Measurements from ENCODE around the gene SSTR5.

Gene SSTR5

GRCh38 chr16:1102921-1103635 is 30.5 kb downstream of the SSTR5 start:
- peak; percentile 31 to 34 for DNase-seq (ENCODE audit: low read depth in 2 of 2, low spot score in 1 of 2)

DNA sequence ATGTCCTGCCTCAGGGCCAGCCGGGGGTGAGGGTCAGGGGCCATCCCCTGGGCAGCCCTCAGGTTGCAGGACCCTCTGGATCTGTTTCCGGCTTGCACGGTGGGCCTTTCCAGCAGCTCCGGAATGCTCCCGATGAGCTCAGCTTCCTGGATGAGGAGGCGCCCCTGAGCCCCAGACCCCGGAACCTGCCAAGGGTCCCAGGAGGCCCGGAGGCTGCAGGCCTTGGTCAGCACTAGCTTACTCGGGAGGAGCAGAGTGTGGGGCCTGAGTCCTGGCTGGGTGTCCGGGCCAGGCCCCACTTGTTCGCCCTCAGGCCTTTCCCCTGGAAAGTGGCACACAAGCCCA is 31.1 kb downstream of the SSTR5 start:
- DNase-seq (ENCODE audit: low read depth in 2 of 2, low spot score in 1 of 2), result no peak

DNA sequence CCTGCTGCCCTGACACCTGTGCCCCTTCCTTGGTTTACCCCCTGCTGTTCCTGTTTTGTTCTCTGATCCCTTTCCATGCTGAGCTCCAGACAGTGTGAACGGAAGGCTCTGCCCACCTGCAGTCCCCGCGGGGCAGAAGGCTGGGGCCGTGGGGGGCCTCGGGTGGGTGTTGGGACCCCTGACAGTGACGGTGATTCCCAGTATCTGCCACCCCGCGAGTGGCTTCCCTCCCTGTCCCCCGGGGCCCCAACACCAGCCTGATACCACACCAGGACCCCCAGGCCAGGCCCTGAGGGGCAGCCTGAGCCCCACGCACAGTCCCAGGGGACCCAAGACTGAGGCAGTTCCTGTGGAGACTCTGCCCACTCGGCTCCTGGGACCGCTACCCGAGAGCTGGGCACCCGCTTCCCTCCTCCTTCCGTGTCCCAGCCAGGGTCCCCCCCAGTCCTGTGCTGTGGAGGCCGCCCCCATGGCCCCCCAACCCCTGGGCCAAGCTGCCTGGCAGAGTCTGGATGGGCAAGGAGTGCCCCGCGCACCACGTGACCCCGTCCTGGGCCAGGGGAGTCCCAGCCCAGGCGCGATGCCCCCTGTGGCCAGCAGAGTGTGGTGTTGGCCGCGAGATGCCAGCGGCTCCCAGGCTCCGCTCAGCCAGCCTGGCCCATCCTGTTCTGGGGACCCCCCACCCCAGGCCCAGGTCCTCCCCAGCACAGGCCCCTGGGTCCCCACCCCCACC is 33.5 kb downstream of the SSTR5 start:
- peak in 1 of 2 donors; percentile 8 for DNase-seq (ENCODE audit: low read depth in 2 of 2, low spot score in 1 of 2)

DNA sequence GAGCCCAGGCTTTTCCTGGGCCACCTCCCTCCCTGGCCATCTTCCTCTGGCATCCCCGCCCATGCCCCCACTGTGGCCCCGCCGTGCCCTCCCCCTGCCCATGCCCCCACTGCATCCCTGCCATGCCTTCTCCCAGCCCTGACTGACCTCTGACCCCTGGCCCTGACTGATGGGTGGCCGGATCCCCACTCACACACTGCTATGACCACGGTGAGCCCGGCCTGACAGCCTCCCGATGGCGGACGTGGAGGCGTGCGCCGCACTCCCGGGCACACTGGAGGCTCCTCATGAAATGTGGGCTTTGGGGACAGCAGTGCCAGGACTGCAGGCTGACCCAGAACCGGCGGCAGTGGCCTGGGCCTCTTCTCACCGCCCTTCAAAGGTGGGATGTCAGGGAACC is 34.1 kb downstream of the SSTR5 start:
- DNase-seq (ENCODE audit: low read depth in 2 of 2, low spot score in 1 of 2), result no peak

DNA sequence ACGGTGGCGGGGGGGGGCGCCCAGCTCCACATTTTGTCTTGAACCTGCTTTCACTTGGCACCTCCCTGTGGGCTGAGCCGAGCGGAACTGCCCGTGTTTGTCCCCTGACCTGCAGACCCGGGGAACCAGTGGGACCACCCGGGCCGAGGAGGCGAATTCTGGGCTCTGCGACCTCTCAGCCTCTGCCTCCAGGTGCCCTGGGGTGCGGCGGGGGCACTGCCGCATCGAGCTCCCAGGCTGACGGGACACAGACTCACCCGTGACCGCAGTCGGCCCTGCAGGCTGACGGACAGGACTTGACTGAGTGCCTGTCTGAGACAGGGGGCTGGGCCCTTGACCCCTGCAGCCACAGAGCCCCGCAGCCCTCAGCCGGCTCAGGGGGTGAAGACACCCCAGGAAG is 34.6 kb downstream of the SSTR5 start:
- DNase-seq (ENCODE audit: low read depth in 2 of 2, low spot score in 1 of 2), result no peak

DNA sequence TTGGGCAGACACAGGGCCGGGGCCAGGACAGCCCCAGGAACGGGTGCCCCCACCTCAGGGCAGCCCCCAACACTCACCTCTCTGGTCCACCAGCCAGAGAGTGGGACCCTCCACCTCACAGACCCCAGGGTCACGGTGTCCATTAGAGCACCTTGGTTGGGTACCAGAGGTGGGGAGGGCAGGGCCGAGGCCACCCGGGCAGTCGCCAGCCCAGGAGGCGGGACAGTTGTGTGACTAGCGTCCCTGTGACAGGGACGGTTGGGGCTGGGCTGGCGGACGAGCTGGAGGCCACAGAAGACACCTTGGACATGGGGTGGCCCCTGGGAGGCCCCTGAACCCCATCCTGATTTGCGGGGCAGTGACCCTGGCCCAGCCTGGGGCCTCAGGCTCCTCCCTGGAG is 35.2 kb downstream of the SSTR5 start:
- no peak for DNase-seq (ENCODE audit: low read depth in 2 of 2, low spot score in 1 of 2)

DNA sequence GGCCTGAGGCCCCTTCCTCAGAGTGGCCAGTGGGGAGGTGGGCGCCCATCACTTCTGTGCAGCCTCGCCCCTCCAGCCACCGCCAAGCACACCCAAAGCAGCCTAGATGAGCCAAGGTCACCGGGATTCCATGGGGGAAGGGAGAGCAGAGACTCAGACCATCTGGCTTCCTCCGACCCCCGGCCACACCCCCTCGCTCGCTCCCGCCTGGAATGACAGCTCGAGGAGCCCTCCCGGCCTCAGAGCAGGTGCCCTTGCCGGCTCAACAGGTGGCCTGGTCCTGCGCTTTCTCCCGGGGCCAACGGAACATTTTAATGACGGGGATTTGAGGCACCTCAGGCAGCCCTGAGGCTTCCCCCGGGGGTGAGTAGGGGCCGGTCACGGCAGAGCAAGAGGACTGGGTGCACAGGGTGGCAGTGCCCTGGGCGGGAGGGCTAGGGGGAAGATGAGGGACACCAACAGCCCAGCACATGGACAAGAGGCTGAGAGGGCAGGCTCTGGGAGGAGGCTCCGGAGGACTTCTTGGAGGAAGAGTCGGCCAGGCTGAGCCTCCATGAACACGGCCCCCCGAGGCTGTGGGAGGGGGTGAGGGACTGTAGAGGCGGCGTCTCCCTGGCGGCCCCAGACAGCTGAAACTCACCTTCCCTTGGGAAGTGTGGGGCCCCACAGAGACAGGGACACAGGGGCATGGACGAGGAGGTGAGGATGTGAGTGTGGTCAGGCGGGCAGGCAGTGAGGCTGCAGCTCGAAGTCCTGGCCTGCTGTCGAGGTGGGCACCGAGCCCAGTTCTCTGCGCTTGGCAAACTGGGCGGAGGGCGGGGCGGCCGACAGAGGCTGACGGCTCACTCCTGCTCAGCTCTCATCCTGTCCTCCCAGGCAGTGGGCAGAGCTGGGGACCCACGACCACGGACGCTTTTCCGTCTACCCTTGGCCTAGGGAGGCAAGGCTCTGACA is 36.0 kb downstream of the SSTR5 start:
- DNase-seq (ENCODE audit: low read depth in 2 of 2, low spot score in 1 of 2), result no peak

- no peak for DNase-seq (ENCODE audit: low read depth in 2 of 2, low spot score in 1 of 2)
Observed at GRCh38 chr16:1109648-1110047, 37.1 kb downstream of the SSTR5 start.

DNA sequence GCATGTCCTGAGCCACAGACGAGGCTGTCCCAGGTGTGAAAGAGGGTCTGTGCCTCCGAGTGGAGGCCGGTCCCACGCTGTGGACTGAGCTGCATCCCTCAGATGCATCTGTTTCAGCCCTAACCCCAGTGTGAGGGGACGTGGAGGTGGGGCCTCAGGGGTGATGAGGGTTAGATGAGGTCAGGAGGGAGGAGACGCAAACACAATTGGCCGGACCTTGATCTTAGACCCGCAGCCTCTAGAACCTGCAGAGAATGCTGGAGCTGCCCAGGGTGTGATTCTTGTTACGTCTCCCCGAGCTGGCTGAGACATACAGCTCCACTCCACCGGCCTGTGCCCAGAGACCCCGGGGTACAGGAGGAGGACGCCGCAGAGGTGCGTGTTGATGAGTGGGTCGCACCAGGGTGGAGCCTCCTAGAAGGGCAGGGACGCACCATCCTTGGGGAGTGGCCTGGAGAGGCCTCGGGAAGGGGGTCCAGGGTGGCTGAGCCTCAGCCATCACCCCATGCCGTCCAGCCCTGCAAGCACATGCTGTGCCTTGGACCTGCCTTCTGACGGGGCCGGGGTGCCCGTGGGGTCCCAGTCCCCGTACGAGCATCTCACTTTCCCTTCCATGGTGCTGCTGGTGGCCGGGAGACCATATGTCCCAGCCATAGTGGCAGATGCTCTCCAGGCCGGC is 40.1 kb downstream of the SSTR5 start:
- no peak for DNase-seq (ENCODE audit: low read depth in 2 of 2, low spot score in 1 of 2)

DNA sequence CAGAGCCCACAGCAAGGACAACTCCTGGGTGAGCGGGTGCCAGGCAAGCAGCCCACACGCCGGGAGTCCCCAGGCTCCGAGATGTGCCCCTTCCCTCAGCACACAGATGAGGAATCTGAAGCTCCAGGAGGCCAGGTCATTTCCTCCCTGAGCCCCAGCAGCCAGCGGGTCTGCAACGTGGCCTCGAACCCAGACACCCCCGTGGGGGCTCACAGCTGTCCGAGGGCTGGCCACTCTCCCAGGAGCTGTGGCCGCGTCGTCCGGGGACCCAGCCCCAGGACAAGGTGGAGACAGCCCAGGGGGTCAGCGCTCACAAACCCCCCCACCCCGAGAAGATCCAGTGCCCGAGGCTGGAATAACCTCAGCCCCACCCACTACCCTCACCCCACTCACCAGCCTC is 40.9 kb downstream of the SSTR5 start:
- DNase-seq (ENCODE audit: low read depth in 2 of 2, low spot score in 1 of 2), result no peak

- DNase-seq (ENCODE audit: low read depth in 2 of 2, low spot score in 1 of 2), result no peak
Observed at GRCh38 chr16:1113889-1114526, 41.5 kb downstream of the SSTR5 start.

DNA sequence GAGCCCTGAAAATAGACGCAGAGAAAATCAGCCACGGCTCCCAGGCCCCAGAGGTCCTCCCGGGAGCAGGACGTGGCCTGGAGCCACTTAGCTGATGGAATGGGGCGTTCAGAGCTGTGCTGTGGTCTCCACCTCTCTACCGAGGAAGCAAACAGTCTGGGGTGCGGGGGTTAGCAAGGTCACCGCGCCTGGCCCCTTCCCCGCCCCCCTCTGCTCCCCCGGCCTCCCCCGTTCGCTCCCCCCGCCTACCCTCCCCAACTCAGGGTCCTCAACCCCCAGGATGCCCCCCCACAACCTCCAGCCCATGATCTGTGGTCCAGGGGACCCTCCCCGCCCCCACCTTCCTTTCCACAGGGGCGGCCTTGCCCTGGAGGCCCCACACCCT is 44.1 kb downstream of the SSTR5 start:
- no peak for DNase-seq (ENCODE audit: low read depth in 2 of 2, low spot score in 1 of 2)

- no peak for DNase-seq (ENCODE audit: low read depth in 2 of 2, low spot score in 1 of 2)
Observed at GRCh38 chr16:1117176-1117900, 44.8 kb downstream of the SSTR5 start.

DNA sequence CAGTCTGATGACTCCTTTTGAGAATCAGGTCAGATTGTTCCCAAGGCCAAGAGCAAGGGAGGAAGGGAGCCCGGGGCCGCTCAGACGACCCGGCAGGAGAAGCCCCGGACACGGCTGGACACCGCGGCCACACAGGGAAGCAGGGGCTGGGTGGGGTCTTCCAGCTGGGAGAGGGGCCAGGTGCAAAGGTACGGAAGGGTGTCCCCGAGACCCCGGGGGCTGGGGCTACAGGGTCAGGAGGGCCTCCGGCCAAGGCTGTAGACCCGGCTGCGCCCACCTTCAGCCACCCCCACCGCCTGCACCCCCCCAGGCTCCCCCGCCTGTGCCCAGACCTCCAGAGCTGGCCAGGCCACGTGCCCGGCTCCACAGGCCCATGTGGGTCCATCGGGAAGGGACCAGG is 45.4 kb downstream of the SSTR5 start:
- no peak for DNase-seq (ENCODE audit: low read depth in 2 of 2, low spot score in 1 of 2)

DNA sequence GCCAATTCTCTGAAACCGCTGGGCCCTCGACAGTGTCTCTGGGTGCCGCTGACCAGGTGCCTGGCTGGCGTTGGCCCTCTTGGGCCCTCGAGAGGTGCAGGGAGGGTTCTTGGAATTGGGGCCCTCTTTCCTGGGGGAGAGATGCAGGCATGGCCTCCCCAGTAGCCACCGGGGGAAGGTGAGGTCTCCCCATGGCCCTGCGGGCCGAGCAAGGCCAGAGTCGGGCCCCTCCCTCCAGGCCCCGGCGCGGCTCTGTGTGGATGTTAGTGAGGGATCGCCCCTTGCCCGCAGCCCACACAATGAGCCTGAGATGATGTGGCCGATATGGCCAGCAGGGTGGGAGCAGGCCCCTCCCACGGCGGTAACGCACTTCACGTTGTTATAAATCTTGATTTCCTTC is 46.6 kb downstream of the SSTR5 start:
- DNase-seq (ENCODE audit: low read depth in 2 of 2, low spot score in 1 of 2), result no peak

GRCh38 chr16:1119766-1120576 is 47.4 kb downstream of the SSTR5 start:
- no peak for DNase-seq (ENCODE audit: low read depth in 2 of 2, low spot score in 1 of 2)

- no peak for DNase-seq (ENCODE audit: low read depth in 2 of 2, low spot score in 1 of 2)
Observed at GRCh38 chr16:1120577-1120941, 48.0 kb downstream of the SSTR5 start.

DNA sequence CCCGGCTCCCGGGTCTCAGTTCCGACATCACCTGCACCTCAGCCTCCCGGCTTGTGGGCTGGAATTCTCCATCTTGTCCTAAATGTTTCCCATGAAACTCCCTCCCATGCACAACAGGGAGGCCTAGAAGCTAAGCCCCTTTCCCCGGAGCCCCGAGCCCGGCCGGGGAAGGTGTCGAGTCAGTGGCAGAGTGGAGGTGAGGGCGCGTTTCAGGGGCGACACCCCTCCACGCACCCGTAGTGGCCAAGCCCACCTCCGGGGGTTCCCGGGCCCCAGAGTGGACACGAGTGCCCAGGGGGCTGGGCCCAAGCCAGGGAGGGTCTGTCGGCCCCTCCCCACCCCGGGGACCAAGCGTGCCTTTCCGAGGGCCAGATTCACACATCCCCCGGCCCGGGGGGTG is 48.5 kb downstream of the SSTR5 start:
- DNase-seq (ENCODE audit: low read depth in 2 of 2, low spot score in 1 of 2), result no peak

- DNase-seq (ENCODE audit: low read depth in 2 of 2, low spot score in 1 of 2), result no peak
Observed at GRCh38 chr16:1121601-1122397, 49.3 kb downstream of the SSTR5 start.
